Inflammatory macrophage (primary cell): ENCODE data around the gene RAB1A.
"Not testable (repeated sequence)": the region's sequence is repeated elsewhere in the genome, so short reads cannot be mapped to it uniquely, and the experiment has no call there.

Source experiments
- DNase-seq, 2 donors: peaks; one replicate each; pipeline ENCODE4 v3.0.0-alpha.2; 2020 to 2022

Gene RAB1A

GRCh38 chr2:65134158-65134557 lies 4.3 kb upstream of the RAB1A start:
- DNase-seq = no peak

- no peak for DNase-seq
These were observed 3.7 kb upstream of the RAB1A start for GRCh38 chr2:65133626-65134025.

- not testable (repeated sequence) for DNase-seq
These were observed 3.0 kb upstream of the RAB1A start for GRCh38 chr2:65132930-65133329.

GRCh38 chr2:65130664-65131175 lies 814 bp upstream of the RAB1A start:
- no peak for DNase-seq

DNA sequence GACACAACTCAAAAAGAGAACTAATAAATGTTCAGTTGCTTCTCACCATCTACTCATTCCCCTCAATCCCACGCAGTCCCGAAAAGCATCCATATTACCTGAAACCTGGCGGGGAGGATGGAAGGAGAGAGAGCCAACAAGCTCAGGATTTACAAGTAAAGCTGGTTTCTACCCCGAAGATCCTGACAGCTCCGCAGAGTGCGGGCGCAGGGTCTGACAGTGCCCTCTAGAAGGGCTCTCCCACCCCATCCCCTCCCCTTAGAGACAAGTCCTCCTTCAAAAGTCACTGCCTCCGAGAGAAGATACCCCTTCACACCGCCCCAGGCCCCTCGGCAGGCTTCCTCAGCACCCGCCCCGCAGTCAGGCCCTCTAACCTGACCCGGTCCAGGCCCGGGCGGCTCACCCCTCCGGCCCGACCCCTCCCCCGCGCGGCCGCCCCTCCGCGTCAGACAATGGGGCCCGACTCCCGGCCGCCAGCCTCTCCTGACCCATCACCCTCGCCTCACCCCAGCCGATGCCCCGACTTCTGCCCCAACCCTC lies 550 bp downstream of the RAB1A start:
- peak in 1 of 2 donors; percentile 40 for DNase-seq

DNA sequence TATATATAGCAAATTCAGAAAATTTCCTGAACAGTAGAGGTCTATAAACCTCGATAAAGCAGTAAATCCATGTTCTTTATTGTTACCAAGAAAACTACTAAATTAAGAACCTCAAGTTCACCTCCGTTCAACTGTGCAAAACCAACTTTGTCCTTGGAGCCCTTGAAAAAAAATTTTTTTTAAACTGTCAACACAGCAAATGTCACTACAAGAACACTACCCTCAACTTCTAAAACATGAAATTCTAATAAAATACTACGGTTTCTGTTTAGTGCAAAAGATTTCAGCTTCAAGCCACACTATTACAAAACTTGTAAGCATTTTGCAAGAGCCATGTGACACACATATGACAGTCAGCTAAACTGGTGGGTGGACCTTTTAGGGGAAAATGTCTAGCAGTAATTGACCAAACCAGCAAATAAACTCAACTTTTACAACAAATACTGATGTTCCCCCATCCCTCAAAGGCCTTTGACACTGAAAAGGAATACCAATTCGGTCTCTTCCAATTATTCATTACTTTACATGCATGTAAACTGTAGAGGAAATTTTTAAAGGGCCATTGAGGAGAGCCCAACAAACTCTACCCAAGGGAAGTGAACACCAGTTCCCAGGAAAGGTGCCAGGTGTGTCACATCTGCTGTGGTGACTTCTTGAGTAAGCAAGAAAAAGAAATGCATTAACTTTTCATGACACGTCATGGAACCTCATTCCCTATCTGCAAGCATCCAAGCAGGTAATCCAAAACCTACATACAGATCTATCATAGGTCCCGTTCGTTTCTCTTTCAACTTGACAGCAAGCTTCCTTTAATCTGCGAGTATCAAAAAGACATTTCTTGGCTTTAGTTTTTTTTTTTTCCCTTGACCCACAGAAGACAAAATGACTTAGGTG lies 1.4 kb downstream of the RAB1A start:
- DNase-seq = peak; percentile 92 to 97

DNA sequence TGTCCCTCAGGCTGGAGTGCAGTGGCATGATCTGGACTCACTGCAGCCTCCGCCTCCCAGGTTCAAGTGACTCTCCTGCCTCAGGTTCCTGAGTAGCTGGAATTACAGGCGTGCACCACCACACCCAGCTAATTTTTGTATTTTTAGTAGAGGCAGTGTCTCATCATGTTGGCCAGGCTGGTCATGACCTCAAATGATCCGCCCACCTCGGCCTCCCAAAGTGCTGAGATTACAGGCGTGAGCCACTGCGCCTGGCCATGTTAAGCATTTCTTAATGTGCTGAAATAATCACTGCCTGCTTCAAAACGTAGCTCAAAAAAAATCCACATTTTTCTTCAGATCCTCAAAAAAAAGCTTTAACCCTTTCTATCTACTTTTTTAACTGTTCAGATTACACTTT lies 4.4 kb downstream of the RAB1A start:
- peak; percentile 71 to 86 for DNase-seq

DNA sequence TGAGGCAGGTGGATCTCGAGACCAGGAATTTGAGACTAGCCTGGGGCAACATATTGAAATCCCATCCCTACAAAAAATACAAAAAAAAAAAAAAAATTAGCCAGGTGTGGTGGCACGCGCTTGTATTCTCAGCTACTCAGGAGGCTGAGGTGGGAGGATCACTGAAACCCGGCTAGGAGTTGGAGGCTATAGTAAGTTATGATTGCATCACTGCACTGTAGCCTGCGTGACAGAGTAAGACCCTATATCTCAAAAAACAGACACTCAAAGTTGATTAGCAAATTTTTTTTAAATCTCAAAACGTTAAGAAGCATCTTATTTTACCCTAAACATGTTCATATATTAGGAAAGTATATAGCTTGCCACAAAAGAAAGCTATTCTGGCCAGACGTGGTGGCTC lies 7.6 kb downstream of the RAB1A start:
- DNase-seq = no peak

DNA sequence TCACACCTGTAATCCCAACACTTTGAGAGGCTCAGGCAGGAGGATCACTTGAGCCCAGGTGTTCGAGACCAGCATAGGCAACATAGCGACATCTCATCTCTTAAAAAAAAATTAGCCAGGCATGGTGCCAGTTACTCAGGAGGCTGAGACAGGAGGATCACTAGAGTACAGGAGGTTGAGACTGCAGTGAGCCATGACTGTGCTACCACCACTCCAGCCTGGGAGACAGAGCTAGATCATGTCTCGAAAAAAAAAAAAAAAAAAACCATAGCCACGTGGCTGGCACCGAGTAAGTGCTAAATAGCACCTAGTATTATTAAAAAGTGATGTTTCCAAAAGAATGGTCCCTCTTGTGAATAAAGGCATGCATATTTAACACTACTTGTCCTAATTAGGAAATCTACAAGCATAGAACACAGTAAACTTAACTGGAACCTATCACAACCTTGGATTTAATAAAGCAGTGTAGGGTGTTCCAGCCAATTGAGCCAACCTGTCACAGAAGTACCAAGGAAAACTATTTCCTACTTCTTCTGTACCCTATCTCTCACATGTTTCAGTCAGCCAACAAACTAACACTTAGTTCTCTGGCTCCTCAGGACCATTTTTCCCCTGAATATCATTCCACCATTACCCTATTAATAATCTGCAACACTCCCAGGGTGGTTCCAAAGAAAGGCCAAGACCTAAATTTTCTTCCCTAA lies 8.8 kb downstream of the RAB1A start:
- no peak for DNase-seq

GRCh38 chr2:65116645-65117044 lies 13.3 kb downstream of the RAB1A start:
- DNase-seq = no peak

DNA sequence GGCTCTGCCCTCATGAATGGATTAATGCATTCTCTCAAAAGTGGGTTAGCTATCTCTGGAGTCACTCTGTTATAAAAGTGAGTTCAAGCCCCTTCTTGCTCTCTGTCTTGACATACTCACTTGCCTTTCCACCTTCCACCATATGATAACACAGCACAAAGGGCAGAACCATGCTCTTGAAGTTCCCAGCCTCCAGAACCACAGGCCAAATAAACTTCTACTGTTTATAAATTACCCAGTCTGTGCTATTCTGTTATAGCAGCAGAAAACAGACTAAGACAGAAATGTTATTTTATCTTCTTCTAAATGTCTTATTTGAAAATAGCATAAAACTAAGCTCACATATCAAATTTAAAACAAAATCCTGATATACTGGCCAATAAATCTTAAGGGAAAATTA lies 15.0 kb downstream of the RAB1A start:
- DNase-seq = no peak

GRCh38 chr2:65113816-65114215 lies 16.1 kb downstream of the RAB1A start:
- DNase-seq = no peak

DNA sequence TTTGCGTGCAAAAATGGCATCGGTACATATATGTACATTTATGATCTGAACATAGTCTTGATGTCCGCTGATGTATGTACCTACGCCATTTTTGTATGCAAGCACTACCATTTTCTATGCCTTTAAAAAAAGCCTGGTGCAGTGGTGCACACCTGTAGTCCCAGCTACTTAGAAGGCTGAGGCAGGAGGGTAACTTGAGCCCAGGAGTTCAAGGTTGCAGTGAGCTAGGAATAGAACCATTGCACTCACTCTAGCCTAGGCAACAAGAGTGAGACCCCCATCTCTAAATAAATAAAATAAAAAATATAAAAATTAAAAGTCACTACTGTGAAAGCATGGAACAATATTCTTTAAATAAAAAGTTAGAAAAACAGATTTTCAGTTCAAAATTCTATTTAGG lies 16.7 kb downstream of the RAB1A start:
- no peak for DNase-seq

DNA sequence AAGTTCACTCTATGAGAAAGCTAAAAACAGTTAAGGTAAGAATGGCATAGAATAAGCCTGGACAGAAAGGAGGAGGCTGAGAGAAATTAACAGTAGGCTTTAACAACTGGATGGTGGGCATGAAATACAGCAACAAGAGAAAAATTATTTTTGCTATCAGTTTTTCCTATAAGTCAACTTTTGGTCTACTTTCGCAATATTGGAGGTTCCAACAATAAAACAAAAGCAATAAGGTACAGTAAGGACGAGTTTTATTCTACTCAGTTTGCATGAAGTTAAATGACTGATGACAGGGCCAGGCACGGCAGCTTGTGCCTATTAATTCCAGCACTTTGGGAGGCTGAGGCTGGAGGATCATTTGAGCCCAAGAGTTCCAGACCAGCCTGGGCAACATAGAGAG lies 17.3 kb downstream of the RAB1A start:
- DNase-seq = no peak

DNA sequence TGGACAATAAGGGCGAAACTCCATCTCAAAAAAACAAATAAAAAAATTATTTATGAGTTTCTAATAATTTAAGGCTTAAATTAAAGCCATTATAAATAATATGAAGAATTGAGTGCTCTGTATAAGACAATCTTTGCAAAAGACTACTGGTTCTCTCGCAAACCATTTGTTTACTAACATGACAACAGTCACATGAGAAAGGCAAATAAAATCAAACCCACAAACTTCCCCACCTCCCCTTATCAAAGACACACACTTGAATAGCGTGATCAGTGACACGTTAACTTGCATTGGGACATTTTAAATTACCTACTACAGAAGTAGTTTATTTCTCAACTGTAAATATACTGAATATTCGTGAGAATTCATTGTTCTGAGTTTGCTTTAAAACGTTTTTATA lies 21.1 kb downstream of the RAB1A start:
- DNase-seq = no peak

DNA sequence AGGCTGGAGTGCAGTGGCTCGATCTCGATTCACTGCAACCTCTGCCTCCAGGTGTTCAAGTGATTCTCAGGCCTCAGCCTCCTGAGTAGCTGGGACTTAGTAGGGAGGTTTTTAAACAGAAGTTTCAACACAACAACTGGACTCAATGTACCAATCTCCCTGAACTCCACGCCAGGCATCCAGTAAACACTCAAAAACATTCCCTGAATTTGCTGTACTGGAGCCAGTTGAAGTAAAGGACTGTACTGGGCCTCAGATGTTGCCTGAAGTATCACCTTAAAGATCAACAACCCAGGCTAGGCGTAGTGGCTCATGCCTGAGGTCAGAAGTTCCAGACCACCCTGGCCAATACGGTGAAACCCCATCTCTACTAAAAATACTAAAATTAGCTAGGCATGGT lies 22.4 kb downstream of the RAB1A start:
- DNase-seq = no peak

- DNase-seq = no peak
These were observed 26.7 kb downstream of the RAB1A start for GRCh38 chr2:65103013-65103715.

DNA sequence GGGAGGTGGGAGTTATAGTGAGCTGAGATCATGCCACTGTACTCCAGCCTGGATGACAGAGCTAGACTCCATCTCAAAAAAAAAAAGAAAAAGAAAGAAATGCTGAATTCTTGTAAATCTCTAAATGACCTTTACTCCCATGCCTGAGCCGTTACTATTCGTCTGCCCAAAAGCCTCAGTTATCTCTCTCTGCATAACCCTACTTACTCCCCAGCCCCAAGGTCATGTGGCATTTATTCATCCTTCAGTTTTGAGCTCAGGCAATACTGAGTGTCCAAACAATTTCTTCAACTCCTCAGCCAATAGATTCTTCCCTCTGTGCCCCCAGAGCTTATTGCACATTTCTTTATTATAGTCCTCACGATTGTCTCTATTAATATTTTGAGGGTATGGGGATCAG lies 28.8 kb downstream of the RAB1A start:
- DNase-seq = no peak

- DNase-seq = no peak
These were observed 31.2 kb downstream of the RAB1A start for GRCh38 chr2:65098741-65099140.

GRCh38 chr2:65097844-65098243 lies 32.1 kb downstream of the RAB1A start:
- no peak for DNase-seq

DNA sequence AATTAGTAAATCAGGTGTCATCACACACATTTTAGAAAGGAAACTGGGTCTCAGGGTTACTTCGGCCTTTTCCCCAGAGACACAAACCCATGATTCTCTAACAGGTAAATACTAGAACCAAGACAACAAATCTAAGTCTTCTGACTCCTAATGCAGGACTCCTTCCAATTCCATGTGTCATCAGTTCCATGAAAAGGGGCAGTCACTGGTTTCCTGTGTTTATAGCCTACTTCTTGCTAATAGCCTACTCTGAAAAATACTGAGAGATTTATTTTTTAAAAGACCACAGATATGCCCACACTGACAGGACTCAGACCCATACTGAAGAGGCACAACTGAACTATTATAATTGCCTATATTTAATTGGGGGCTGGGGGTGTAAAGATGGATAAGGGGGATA lies 33.0 kb downstream of the RAB1A start:
- no peak for DNase-seq

- DNase-seq = no peak
These were observed 36.7 kb downstream of the RAB1A start for GRCh38 chr2:65093211-65093610.

- peak in 1 of 2 donors; percentile 52 for DNase-seq
These were observed 37.1 kb downstream of the RAB1A start for GRCh38 chr2:65092791-65093190.
